ENCODE measurements around the gene NDC80. TPM values are rescaled to one million over a fixed set of nuclear protein-coding genes. Genes with fewer than 3 reads are reported as not detected.
A peak's percentile ranks its signal among the peaks of the same experiment; 100 is the strongest.
"Not testable (repeated sequence)": the region's sequence is repeated elsewhere in the genome, so short reads cannot be mapped to it uniquely, and the experiment has no call there.

The NDC80 gene
- 1.9 TPM for polyA plus RNA-seq (2012; ENCODE audit: insufficient read depth, insufficient read length, low read depth)

GRCh38 chr18:2571200-2572170 is at the start of gene NDC80, which contains the start of gene METTL4:
TSS of gene NDC80 (plus strand) at chr18:2571557. CDS start at chr18:2572986, 1,429 bp downstream.
TSS of gene METTL4 (minus strand) at chr18:2571505. CDS start at chr18:2567216, 4,289 bp downstream.
- peak; percentile 81 for DNase-seq
- no peak for TF ChIP-seq CTCF (IDR thresholded peaks at IDR 0.05; ENCODE audit: low read depth, low read length)
- Histone ChIP-seq H3K4me1 (no peaks in the 10 kb centered on the region), H3K36me3 (peaks cover 3% of the 10 kb centered on the region), H3K9me3 (no peaks in the 10 kb centered on the region), H3K27me3 (no peaks in the 10 kb centered on the region), H3K4me3 (ENCODE audit: low read depth, low read length) (peak within 1 kb of the TSS; percentile 93)

- no peaks in the 10 kb centered on the region for H3K9me3 ChIP-seq
- no peak for DNase-seq
- TF ChIP-seq CTCF (IDR thresholded peaks at IDR 0.05; ENCODE audit: low read depth, low read length): no peak
- no peaks in the 10 kb centered on the region for H3K36me3 ChIP-seq
- H3K4me3 ChIP-seq (ENCODE audit: low read depth, low read length): no peak overlapping the region
- H3K27me3 ChIP-seq: no peaks in the 10 kb centered on the region
- H3K4me1 ChIP-seq: no peaks in the 10 kb centered on the region
These were observed 49.2 kb upstream of the NDC80 start for GRCh38 chr18:2522112-2522511.

- not testable (repeated sequence) for H3K27me3 ChIP-seq; H3K9me3 ChIP-seq; H3K36me3 ChIP-seq; H3K4me3 ChIP-seq (ENCODE audit: low read depth, low read length); H3K4me1 ChIP-seq; DNase-seq
These were observed 46.6 kb upstream of the NDC80 start for GRCh38 chr18:2524794-2525198.

- no peaks in the 10 kb centered on the region for H3K36me3 ChIP-seq
- H3K4me3 ChIP-seq (ENCODE audit: low read depth, low read length): no peak overlapping the region
- H3K4me1 ChIP-seq: no peaks in the 10 kb centered on the region
- TF ChIP-seq CTCF (IDR thresholded peaks at IDR 0.05; ENCODE audit: low read depth, low read length): no peak
- no peaks in the 10 kb centered on the region for H3K9me3 ChIP-seq
- no peaks in the 10 kb centered on the region for H3K27me3 ChIP-seq
- DNase-seq: no peak
These were observed 45.0 kb upstream of the NDC80 start for GRCh38 chr18:2526329-2526728.

GRCh38 chr18:2529154-2529553 is 42.2 kb upstream of the NDC80 start:
- no peaks in the 10 kb centered on the region for H3K9me3 ChIP-seq
- H3K27me3 ChIP-seq: no peaks in the 10 kb centered on the region
- no peak for TF ChIP-seq CTCF (IDR thresholded peaks at IDR 0.05; ENCODE audit: low read depth, low read length)
- no peak for DNase-seq
- H3K4me3 ChIP-seq (ENCODE audit: low read depth, low read length): no peak overlapping the region
- no peaks in the 10 kb centered on the region for H3K4me1 ChIP-seq
- H3K36me3 ChIP-seq: no peaks in the 10 kb centered on the region

GRCh38 chr18:2531751-2532150 is 39.6 kb upstream of the NDC80 start:
- Histone ChIP-seq H3K4me1 (no peaks in the 10 kb centered on the region), H3K4me3 (ENCODE audit: low read depth, low read length) (no peak overlapping the region), H3K27me3 (no peaks in the 10 kb centered on the region), H3K36me3 (no peaks in the 10 kb centered on the region), H3K9me3 (no peaks in the 10 kb centered on the region)
- DNase-seq: no peak
- TF ChIP-seq CTCF (IDR thresholded peaks at IDR 0.05; ENCODE audit: low read depth, low read length): no peak
